ENCODE results near the gene WASL. TPM values are rescaled to one million over a fixed set of nuclear protein-coding genes. Genes with fewer than 3 reads are reported as not detected.

WASL gene
- total RNA-seq, 4 donors from 2014 or later = 16.9 to 56.9 (median 49.5) TPM

- Histone ChIP-seq H3K4me3 (no peak overlapping the region), H3K9me3 (no peaks in the 10 kb centered on the region), H3K27ac (no peak overlapping the region), H3K36me3 (no peaks in the 10 kb centered on the region), H3K4me1 (no peaks in the 10 kb centered on the region), H3K27me3 (no peaks in the 10 kb centered on the region)
- no peak for DNase-seq
- TF ChIP-seq POLR2A (IDR thresholded peaks at IDR 0.05) = no peak
- TF ChIP-seq, protein P1, sequence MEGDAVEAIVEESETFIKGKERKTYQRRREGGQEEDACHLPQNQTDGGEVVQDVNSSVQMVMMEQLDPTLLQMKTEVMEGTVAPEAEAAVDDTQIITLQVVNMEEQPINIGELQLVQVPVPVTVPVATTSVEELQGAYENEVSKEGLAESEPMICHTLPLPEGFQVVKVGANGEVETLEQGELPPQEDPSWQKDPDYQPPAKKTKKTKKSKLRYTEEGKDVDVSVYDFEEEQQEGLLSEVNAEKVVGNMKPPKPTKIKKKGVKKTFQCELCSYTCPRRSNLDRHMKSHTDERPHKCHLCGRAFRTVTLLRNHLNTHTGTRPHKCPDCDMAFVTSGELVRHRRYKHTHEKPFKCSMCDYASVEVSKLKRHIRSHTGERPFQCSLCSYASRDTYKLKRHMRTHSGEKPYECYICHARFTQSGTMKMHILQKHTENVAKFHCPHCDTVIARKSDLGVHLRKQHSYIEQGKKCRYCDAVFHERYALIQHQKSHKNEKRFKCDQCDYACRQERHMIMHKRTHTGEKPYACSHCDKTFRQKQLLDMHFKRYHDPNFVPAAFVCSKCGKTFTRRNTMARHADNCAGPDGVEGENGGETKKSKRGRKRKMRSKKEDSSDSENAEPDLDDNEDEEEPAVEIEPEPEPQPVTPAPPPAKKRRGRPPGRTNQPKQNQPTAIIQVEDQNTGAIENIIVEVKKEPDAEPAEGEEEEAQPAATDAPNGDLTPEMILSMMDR (IDR thresholded peaks at IDR 0.05) = no peak
- intact Hi-C loops (cut with DNase I; ENCODE audit: low total_unique reads) = no loop called here
Measured at GRCh38 chr7:123658023-123658422, 90.8 kb downstream of the WASL start.

GRCh38 chr7:123657304-123657685 is 91.5 kb downstream of the WASL start:
- no peak for TF ChIP-seq POLR2A (IDR thresholded peaks at IDR 0.05)
- TF ChIP-seq, protein P1 (IDR thresholded peaks at IDR 0.05) = no peak
- intact Hi-C loops (cut with DNase I; ENCODE audit: low total_unique reads) = no loop called here
- DNase-seq = no peak

GRCh38 chr7:123656544-123657303 is 92.1 kb downstream of the WASL start:
- intact Hi-C loops (cut with DNase I; ENCODE audit: low total_unique reads) = no loop called here

More at GRCh38 chr7:123657304-123657685, 91.5 kb downstream of the WASL start:
- H3K4me3 ChIP-seq = no peak overlapping the region
- no peaks in the 10 kb centered on the region for H3K4me1 ChIP-seq
- H3K27ac ChIP-seq = no peak overlapping the region
- no peaks in the 10 kb centered on the region for H3K36me3 ChIP-seq
- H3K27me3 ChIP-seq = no peaks in the 10 kb centered on the region
- H3K9me3 ChIP-seq = no peaks in the 10 kb centered on the region

DNA sequence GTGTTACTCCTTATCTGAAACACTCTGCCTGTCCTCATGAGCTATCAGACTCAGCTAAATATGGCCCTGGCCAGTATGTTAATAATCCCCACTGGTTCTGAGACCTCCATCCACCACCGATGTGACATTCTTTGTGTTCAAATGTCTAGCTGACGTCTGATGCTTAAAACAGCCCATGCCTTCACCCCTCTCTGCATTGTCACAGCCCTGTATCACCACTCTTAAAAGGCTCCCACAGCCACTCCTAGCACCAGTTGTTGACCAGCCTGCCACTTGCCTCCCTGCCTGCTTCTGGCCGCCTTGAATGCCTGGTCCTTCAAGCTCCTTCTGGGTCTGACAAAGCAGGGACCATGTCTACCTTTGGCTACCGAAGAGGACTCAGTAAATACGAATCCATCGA is 93.2 kb downstream of the WASL start, which contains the start of gene LMOD2:
Gene LMOD2 (plus strand): TSS at position 253 of the 400 bp plus-strand sequence. CDS start 98 bp downstream, at position 351.
- H3K4me1 ChIP-seq = no peaks in the 10 kb centered on the region
- no peaks in the 10 kb centered on the region for H3K36me3 ChIP-seq
- no peak for DNase-seq
- no peak within 1 kb of the TSS for H3K4me3 ChIP-seq
- intact Hi-C loops (cut with DNase I; ENCODE audit: low total_unique reads) = no loop called here
- H3K9me3 ChIP-seq = no peaks in the 10 kb centered on the region
- TF ChIP-seq, protein P1 (IDR thresholded peaks at IDR 0.05) = no peak
- TF ChIP-seq POLR2A (IDR thresholded peaks at IDR 0.05) = no peak
- H3K27me3 ChIP-seq = no peaks in the 10 kb centered on the region
- no peak within 1 kb of the TSS for H3K27ac ChIP-seq

More at GRCh38 chr7:123656544-123657303, 92.1 kb downstream of the WASL start:
- no peak overlapping the region for H3K4me3 ChIP-seq
- no peak for DNase-seq
- no peak overlapping the region for H3K27ac ChIP-seq
- TF ChIP-seq, protein P1 (IDR thresholded peaks at IDR 0.05) = no peak
- no peak for TF ChIP-seq POLR2A (IDR thresholded peaks at IDR 0.05)
- no peaks in the 10 kb centered on the region for H3K36me3 ChIP-seq
- no peaks in the 10 kb centered on the region for H3K9me3 ChIP-seq
- H3K27me3 ChIP-seq = no peaks in the 10 kb centered on the region
- H3K4me1 ChIP-seq = no peaks in the 10 kb centered on the region

GRCh38 chr7:123653162-123653561 is 95.6 kb downstream of the WASL start:
- H3K4me3 ChIP-seq = no peak overlapping the region
- intact Hi-C loops (cut with DNase I; ENCODE audit: low total_unique reads) = no loop called here
- H3K4me1 ChIP-seq = no peaks in the 10 kb centered on the region
- no peak overlapping the region for H3K27ac ChIP-seq
- no peaks in the 10 kb centered on the region for H3K9me3 ChIP-seq
- TF ChIP-seq POLR2A (IDR thresholded peaks at IDR 0.05) = no peak
- TF ChIP-seq, protein P1 (IDR thresholded peaks at IDR 0.05) = no peak
- no peaks in the 10 kb centered on the region for H3K27me3 ChIP-seq
- no peak for DNase-seq
- no peaks in the 10 kb centered on the region for H3K36me3 ChIP-seq

Data from uterus (tissue), 4 donors.